ENCODE results near the gene GRIN2A.

Gene GRIN2A

GRCh38 chr16:9846362-9847099 lies 335.7 kb downstream of the GRIN2A start:
- DNase-seq: no peak

- no peak for DNase-seq
Observed at GRCh38 chr16:9845661-9846361, 336.4 kb downstream of the GRIN2A start.

- DNase-seq: no peak
Observed at GRCh38 chr16:9844361-9844760, 337.9 kb downstream of the GRIN2A start.

DNA sequence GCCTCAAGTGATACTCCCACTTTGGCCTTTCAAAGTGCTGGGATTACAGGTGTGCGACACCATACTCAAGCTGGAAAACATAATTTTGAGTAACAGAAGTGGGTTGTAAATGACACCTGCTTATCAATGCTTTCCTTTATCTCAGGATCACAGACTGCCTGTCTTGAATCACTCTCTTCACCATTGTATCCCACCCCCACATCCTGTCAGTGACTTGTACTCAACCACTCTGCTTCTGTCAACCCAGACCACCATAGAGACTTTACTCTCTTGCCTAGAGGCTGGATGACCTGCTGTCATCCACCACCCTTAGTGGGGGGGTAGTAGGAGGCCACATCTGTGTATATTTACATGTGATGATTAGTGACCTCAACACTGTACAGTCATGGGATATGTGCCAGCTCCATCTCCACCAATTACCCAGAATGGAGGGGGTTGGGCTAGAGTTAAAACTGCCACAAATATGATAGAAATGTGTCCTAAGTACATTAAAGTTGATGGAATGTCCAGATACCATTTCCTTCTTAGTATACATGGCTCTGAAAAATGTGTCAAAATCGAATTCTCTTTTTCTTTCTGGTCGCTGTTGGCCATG lies 338.7 kb downstream of the GRIN2A start:
- no peak for DNase-seq

DNA sequence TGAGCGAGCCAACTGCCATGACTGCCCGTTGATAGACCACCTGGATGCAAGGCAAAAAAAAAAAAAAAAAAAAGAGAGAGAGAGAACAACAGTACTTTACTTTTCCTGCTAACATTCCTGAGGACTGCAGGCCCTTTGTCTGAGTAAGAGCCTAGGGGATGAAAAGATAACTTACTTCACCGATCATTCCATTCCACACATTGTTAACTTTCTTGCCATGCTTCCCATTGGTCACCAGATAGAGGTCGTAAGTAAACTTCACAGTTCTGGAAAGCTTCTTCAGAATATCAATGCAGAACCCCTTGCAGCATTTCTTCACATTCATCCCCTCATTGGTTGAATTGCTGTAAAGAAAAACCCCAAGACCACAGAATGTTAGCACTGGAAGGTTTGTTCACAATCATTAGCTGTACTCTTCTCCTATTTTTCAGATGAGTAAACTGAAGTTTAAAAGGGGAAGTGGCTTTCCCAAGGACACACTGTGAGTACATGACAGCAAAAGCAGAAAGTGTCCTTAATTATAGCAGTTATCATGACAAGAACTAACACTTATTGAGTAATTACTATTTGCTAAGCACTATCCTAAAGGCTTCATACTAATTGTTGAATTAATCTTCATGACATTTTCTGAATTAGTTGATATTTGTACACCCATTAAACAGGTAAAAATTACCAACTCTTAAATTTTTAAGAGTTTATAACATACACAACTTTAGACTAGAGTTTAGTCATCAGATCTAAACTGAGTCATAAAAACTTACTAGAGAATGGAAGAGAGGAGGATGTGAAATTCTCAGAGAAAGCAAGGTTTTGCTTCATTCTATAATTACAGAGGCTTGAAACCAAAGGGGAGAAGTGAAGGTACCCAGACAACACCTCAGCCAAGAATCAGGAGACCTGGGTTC lies 341.2 kb downstream of the GRIN2A start:
- no peak for DNase-seq

DNA sequence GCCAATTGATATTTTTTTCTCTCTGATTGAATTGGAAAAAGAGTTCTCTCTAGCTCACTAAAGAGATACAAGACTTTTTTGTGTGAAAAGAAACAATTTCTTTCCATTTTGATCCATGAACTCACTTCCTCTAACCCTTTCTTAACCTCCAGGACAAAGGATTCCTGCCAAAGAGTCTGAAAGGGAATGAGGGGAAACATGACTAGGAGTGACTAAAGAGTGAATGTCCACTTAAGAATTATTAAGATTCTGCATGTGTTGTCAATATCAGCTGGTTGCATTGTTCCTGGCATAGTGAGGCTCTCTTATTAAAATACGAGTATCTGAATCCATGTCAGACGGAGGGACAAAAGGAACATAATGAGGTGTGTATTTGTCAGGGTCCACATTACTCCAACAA lies 344.7 kb downstream of the GRIN2A start:
- DNase-seq: no peak

DNA sequence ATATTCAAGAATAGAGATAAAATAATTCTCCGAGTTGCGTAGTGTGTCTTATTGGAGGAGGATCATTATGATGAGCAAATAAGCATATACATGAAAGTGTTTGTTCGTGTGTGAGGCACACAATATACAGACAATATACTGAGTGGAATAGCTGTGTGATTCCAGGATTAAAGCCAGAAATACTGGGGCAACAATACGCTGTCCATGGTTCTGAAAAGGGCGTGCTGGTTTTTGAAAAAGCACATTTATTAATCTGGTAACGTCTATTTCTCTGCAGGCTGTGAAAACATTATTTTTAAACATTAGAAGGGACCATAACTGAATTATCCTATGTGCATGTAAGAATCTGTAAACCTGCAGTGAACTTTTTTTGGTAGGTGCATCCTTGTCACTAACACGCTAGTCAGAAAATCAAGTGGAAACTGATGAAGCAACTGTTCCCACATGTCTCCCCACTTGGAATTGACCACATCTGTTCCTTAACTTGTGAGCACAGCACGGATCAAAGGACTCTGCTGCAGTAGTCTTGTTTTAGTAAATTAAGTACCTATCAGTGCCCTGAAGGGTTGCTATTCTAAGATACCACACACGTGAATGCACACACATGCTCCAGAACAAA lies 346.0 kb downstream of the GRIN2A start:
- no peak for DNase-seq

- DNase-seq: no peak
Observed at GRCh38 chr16:9827062-9827752, 355.0 kb downstream of the GRIN2A start.

- DNase-seq: no peak
Observed at GRCh38 chr16:9826656-9827055, 355.6 kb downstream of the GRIN2A start.

- no peak for DNase-seq
Observed at GRCh38 chr16:9824200-9825068, 357.8 kb downstream of the GRIN2A start.

- no peak for DNase-seq
Observed at GRCh38 chr16:9823510-9823909, 358.7 kb downstream of the GRIN2A start.

DNA sequence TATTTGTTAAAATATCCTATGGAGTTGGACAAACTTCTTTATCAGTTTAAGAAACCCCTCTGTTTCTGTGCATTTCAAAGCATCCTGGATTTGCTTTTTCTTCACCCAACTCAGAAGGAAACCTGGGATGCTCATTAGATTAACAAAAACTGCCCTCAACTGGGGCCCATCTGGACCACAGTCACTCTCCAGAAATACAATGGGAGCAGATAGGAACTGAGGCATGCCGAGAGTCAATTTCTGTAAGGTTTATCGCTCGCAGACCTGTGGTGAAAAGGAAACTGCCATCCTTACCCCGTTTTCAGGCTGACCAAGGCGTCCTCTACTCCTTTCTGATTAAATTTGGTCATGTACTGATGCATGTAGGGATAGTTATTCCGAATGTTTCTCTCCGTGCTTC lies 360.3 kb downstream of the GRIN2A start:
- DNase-seq: no peak

DNA sequence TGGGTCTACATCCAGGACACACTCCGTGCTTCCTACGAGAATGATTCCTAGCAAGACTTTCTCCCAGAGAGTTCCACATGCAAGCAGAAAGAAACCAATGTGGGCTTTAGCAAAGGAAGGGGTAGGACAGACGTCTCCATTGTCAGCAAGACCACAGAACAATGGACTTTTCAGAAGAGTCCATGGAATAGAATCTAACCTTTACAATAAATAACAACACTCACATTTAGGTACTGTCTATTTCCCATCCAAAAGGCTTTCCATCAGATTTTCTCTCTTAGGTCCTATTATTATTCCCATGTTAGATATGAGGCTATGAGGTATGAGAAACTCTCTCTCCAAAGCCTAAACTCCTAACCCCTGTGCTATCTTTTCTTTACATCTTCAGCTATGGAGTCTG lies 360.9 kb downstream of the GRIN2A start:
- DNase-seq: no peak

GRCh38 chr16:9820476-9821246 lies 361.6 kb downstream of the GRIN2A start:
- DNase-seq: no peak

- no peak for DNase-seq
Observed at GRCh38 chr16:9818702-9819101, 363.5 kb downstream of the GRIN2A start.

GRCh38 chr16:9817586-9817985 lies 364.6 kb downstream of the GRIN2A start:
- DNase-seq: no peak

DNA sequence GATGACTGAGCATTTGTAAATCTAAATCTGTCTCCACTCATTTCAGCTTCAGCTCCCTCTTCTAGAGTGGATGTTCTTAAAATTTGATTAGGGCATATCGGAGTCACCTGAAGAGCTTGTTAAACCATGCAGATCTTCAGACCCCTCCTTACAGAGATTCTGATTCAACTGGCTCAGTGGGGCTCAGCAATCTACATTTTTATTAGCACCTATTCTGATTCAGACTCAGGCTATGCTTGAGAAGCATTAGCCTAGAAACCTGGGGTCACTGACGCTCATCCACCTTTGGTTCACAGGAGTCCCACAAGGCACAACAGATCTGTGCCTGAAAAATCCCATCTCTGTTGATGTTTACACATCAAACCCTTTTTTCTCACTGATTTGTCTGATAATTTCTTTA lies 365.6 kb downstream of the GRIN2A start:
- DNase-seq: no peak

DNA sequence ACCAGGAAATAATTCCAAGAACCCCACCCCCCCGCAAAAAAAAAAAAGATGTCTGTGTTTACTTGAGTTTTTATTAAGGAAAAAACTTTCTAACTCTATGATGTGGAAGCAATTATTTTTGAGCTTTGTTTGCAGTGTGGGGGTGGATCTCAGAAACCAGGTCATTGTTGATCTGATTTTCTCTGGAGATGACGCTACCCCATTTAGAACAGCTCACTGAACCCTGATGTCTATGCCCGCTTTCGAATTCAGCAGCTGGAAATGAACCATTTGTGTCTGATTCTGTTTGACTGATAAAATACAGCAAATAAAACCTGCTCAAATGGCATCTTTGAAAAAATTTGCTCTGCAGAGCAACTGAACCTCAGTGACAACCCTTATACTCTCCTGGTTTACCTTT lies 368.6 kb downstream of the GRIN2A start:
- no peak for DNase-seq

- DNase-seq: no peak
Observed at GRCh38 chr16:9808210-9808609, 374.0 kb downstream of the GRIN2A start.

GRCh38 chr16:9807302-9807701 lies 374.9 kb downstream of the GRIN2A start:
- DNase-seq: no peak

All from CD4-positive, alpha-beta T cell treated with Interleukin-17A for 4 hours (primary cell).